ENCODE data around the gene HOMER2.
A peak's percentile ranks its signal among the peaks of the same experiment; 100 is the strongest.

HOMER2 gene

DNA sequence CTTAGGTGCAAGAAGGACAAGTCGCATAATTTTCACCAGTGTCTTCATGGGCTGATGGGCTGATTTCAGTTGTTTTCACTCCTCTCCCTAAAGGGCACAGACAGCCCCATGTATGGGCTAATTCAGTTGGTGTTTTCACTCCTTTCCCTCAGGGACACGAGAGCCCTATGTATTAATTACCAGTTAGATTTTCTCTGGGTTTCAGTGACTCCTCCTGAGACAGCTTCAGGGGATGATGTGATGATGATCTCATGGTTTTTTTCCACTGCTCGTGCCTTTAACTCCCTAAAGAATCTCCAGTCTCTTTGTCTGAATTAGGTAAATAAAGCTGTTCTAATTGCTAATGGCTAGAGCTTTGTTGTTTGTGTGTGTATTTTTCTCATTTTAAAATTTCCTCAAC is 43.4 kb upstream of the HOMER2 start (continued):
- TF ChIP-seq, protein P1, sequence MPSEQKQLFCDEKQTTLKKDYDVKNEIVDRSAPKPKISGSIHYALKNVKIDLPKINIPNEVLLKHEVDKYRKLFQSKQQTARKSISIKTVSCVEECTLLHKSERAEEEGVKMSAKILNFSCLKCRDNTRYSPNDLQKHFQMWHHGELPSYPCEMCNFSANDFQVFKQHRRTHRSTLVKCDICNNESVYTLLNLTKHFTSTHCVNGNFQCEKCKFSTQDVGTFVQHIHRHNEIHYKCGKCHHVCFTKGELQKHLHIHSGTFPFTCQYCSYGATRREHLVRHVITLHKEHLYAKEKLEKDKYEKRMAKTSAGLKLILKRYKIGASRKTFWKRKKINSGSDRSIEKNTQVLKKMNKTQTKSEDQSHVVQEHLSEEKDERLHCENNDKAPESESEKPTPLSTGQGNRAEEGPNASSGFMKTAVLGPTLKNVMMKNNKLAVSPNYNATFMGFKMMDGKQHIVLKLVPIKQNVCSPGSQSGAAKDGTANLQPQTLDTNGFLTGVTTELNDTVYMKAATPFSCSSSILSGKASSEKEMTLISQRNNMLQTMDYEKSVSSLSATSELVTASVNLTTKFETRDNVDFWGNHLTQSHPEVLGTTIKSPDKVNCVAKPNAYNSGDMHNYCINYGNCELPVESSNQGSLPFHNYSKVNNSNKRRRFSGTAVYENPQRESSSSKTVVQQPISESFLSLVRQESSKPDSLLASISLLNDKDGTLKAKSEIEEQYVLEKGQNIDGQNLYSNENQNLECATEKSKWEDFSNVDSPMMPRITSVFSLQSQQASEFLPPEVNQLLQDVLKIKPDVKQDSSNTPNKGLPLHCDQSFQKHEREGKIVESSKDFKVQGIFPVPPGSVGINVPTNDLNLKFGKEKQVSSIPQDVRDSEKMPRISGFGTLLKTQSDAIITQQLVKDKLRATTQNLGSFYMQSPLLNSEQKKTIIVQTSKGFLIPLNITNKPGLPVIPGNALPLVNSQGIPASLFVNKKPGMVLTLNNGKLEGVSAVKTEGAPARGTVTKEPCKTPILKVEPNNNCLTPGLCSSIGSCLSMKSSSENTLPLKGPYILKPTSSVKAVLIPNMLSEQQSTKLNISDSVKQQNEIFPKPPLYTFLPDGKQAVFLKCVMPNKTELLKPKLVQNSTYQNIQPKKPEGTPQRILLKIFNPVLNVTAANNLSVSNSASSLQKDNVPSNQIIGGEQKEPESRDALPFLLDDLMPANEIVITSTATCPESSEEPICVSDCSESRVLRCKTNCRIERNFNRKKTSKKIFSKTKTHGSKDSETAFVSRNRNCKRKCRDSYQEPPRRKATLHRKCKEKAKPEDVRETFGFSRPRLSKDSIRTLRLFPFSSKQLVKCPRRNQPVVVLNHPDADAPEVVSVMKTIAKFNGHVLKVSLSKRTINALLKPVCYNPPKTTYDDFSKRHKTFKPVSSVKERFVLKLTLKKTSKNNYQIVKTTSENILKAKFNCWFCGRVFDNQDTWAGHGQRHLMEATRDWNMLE (tag by site-specific recombination; conservative IDR thresholded peaks at IDR 0.05; ENCODE audit: low read depth): no peak
- no peak for TF ChIP-seq FEZF1 (tag by site-specific recombination; IDR thresholded peaks at IDR 0.05)
- TF ChIP-seq ZNF426 (tag by site-specific recombination; IDR thresholded peaks at IDR 0.05): no peak
- no peak for TF ChIP-seq ZNF830 (tag by site-specific recombination; IDR thresholded peaks at IDR 0.05; ENCODE audit: low read depth)
- TF ChIP-seq WT1 (tag by site-specific recombination; IDR thresholded peaks at IDR 0.05): peak; percentile 78
- no peak for TF ChIP-seq ZNF792 (tag by site-specific recombination; IDR thresholded peaks at IDR 0.05)
- no peak for TF ChIP-seq ZNF114 (tag by site-specific recombination; IDR thresholded peaks at IDR 0.05)
- TF ChIP-seq, protein P2, sequence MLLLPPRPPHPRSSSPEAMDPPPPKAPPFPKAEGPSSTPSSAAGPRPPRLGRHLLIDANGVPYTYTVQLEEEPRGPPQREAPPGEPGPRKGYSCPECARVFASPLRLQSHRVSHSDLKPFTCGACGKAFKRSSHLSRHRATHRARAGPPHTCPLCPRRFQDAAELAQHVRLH (tag by site-specific recombination; IDR thresholded peaks at IDR 0.05): no peak
- TF ChIP-seq, protein P3, sequence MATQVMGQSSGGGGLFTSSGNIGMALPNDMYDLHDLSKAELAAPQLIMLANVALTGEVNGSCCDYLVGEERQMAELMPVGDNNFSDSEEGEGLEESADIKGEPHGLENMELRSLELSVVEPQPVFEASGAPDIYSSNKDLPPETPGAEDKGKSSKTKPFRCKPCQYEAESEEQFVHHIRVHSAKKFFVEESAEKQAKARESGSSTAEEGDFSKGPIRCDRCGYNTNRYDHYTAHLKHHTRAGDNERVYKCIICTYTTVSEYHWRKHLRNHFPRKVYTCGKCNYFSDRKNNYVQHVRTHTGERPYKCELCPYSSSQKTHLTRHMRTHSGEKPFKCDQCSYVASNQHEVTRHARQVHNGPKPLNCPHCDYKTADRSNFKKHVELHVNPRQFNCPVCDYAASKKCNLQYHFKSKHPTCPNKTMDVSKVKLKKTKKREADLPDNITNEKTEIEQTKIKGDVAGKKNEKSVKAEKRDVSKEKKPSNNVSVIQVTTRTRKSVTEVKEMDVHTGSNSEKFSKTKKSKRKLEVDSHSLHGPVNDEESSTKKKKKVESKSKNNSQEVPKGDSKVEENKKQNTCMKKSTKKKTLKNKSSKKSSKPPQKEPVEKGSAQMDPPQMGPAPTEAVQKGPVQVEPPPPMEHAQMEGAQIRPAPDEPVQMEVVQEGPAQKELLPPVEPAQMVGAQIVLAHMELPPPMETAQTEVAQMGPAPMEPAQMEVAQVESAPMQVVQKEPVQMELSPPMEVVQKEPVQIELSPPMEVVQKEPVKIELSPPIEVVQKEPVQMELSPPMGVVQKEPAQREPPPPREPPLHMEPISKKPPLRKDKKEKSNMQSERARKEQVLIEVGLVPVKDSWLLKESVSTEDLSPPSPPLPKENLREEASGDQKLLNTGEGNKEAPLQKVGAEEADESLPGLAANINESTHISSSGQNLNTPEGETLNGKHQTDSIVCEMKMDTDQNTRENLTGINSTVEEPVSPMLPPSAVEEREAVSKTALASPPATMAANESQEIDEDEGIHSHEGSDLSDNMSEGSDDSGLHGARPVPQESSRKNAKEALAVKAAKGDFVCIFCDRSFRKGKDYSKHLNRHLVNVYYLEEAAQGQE (tag by site-specific recombination; IDR thresholded peaks at IDR 0.05): no peak
- no peak for TF ChIP-seq REPIN1 (tag by site-specific recombination; IDR thresholded peaks at IDR 0.05; ENCODE audit: low read depth)
- peak; percentile 84 for TF ChIP-seq ZNF629 (tag by site-specific recombination; IDR thresholded peaks at IDR 0.05)
- no peak for TF ChIP-seq KLF8 (tag by site-specific recombination; IDR thresholded peaks at IDR 0.05)
- no peak for TF ChIP-seq OVOL3 (tag by site-specific recombination; IDR thresholded peaks at IDR 0.05)
- TF ChIP-seq, protein P4, sequence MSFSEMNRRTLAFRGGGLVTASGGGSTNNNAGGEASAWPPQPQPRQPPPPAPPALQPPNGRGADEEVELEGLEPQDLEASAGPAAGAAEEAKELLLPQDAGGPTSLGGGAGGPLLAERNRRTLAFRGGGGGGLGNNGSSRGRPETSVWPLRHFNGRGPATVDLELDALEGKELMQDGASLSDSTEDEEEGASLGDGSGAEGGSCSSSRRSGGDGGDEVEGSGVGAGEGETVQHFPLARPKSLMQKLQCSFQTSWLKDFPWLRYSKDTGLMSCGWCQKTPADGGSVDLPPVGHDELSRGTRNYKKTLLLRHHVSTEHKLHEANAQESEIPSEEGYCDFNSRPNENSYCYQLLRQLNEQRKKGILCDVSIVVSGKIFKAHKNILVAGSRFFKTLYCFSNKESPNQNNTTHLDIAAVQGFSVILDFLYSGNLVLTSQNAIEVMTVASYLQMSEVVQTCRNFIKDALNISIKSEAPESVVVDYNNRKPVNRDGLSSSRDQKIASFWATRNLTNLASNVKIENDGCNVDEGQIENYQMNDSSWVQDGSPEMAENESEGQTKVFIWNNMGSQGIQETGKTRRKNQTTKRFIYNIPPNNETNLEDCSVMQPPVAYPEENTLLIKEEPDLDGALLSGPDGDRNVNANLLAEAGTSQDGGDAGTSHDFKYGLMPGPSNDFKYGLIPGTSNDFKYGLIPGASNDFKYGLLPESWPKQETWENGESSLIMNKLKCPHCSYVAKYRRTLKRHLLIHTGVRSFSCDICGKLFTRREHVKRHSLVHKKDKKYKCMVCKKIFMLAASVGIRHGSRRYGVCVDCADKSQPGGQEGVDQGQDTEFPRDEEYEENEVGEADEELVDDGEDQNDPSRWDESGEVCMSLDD (tag by site-specific recombination; IDR thresholded peaks at IDR 0.05): no peak
- no peak for TF ChIP-seq GLI4 (tag by site-specific recombination; IDR thresholded peaks at IDR 0.05)
- TF ChIP-seq, protein P5, sequence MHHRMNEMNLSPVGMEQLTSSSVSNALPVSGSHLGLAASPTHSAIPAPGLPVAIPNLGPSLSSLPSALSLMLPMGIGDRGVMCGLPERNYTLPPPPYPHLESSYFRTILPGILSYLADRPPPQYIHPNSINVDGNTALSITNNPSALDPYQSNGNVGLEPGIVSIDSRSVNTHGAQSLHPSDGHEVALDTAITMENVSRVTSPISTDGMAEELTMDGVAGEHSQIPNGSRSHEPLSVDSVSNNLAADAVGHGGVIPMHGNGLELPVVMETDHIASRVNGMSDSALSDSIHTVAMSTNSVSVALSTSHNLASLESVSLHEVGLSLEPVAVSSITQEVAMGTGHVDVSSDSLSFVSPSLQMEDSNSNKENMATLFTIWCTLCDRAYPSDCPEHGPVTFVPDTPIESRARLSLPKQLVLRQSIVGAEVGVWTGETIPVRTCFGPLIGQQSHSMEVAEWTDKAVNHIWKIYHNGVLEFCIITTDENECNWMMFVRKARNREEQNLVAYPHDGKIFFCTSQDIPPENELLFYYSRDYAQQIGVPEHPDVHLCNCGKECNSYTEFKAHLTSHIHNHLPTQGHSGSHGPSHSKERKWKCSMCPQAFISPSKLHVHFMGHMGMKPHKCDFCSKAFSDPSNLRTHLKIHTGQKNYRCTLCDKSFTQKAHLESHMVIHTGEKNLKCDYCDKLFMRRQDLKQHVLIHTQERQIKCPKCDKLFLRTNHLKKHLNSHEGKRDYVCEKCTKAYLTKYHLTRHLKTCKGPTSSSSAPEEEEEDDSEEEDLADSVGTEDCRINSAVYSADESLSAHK (tag by site-specific recombination; IDR thresholded peaks at IDR 0.05): no peak
- TF ChIP-seq TRIM28 (IDR thresholded peaks at IDR 0.05; ENCODE audit: borderline replicate concordance, low read length): no peak
- TF ChIP-seq RBAK (tag by site-specific recombination; IDR thresholded peaks at IDR 0.05): no peak
- no peak for TF ChIP-seq ZNF354C (tag by site-specific recombination; IDR thresholded peaks at IDR 0.05; ENCODE audit: borderline replicate concordance, low read depth)
- TF ChIP-seq ZNF677 (tag by site-specific recombination; IDR thresholded peaks at IDR 0.05): no peak
- TF ChIP-seq ZNF23 (tag by site-specific recombination; IDR thresholded peaks at IDR 0.05; ENCODE audit: borderline replicate concordance): no peak
- TF ChIP-seq, protein P6, sequence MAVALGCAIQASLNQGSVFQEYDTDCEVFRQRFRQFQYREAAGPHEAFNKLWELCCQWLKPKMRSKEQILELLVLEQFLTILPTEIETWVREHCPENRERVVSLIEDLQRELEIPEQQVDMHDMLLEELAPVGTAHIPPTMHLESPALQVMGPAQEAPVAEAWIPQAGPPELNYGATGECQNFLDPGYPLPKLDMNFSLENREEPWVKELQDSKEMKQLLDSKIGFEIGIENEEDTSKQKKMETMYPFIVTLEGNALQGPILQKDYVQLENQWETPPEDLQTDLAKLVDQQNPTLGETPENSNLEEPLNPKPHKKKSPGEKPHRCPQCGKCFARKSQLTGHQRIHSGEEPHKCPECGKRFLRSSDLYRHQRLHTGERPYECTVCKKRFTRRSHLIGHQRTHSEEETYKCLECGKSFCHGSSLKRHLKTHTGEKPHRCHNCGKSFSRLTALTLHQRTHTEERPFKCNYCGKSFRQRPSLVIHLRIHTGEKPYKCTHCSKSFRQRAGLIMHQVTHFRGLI (tag by site-specific recombination; IDR thresholded peaks at IDR 0.05): no peak
- TF ChIP-seq ZNF624 (tag by site-specific recombination; IDR thresholded peaks at IDR 0.05): no peak
- TF ChIP-seq, protein P7, sequence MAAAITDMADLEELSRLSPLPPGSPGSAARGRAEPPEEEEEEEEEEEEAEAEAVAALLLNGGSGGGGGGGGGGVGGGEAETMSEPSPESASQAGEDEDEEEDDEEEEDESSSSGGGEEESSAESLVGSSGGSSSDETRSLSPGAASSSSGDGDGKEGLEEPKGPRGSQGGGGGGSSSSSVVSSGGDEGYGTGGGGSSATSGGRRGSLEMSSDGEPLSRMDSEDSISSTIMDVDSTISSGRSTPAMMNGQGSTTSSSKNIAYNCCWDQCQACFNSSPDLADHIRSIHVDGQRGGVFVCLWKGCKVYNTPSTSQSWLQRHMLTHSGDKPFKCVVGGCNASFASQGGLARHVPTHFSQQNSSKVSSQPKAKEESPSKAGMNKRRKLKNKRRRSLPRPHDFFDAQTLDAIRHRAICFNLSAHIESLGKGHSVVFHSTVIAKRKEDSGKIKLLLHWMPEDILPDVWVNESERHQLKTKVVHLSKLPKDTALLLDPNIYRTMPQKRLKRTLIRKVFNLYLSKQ (tag by site-specific recombination; IDR thresholded peaks at IDR 0.05; ENCODE audit: borderline replicate concordance): no peak

Data from HEK293 (cell line).